Lower leg skin (tissue), 4 donors: ENCODE data around the gene CTBP1. TPM values are rescaled to one million over a fixed set of nuclear protein-coding genes. Genes with fewer than 3 reads are reported as not detected.

Experiments
- DNase-seq, 2 donors: peaks; one replicate each; pipeline ENCODE4 v3.0.0-alpha.2; 2019; ENCODE audit warnings: low spot score in 2 of 2
- H3K4me3 ChIP-seq: fragments of 200-600 bp; sonication (generic); 2 replicates; pipeline ENCODE4 v1.5.1; 2017; ENCODE audit warnings: mild to moderate bottlenecking, low read depth; ENCODE audit not compliant: poor library complexity, severe bottlenecking
- CTCF ChIP-seq, 3 donors: fragments of 450-650 bp; IDR thresholded peaks; one replicate each; pipeline ENCODE4 v1.5.1; 2016; ENCODE audit warnings: antibody characterized with exemption in 3 of 3, mild to moderate bottlenecking in 3 of 3, moderate library complexity in 2 of 3
- POLR2A ChIP-seq, 2 donors: fragments of 450-650 bp; IDR thresholded peaks; one replicate each; pipeline ENCODE4 v1.6.1; 2016 to 2017; ENCODE audit warnings: antibody characterized with exemption in 2 of 2, mild to moderate bottlenecking in 1 of 2, moderate library complexity in 1 of 2
- WGBS, 2 donors: methylation state at CpG; one replicate each; pipeline ENCODE4 v1.1.5; 2018; 5-methylcytosine and 5-hydroxymethylcytosine counted together
- intact Hi-C: fragments of 100-400 bp; cut with DNase I; formaldehyde crosslinking; loops from one replicate; pipeline ENCODE4 v1.15.0; 2023; ENCODE audit warnings: low total_unique reads
- total RNA-seq, 4 donors: library from RNA; depleted of rRNA; stranded (reverse); fragments of >200 nt; gene quantifications; one replicate each; pipeline ENCODE4 v1.1.0, GENCODE V29; 2016

Gene CTBP1
- total RNA-seq, 4 donors from 2014 or later = 124 to 195 (median 148) TPM

- TF ChIP-seq POLR2A (IDR thresholded peaks at IDR 0.05) (no peak), CTCF (IDR thresholded peaks at IDR 0.05) (no peak)
- intact Hi-C loops = no loop called here
- WGBS, 2 donors = 71 to 86% methylated on average over 19 of the region's 20 CpGs
- DNase-seq = peak in 1 of 2 donors; percentile 85
- no peak overlapping the region for H3K4me3 ChIP-seq
Observed at GRCh38 chr4:1174941-1175634, 73.8 kb downstream of the CTBP1 start.

GRCh38 chr4:1172971-1173757 lies 75.8 kb downstream of the CTBP1 start:
- H3K4me3 ChIP-seq = no peak overlapping the region

GRCh38 chr4:1172228-1172851 lies 76.6 kb downstream of the CTBP1 start, which contains the start of gene SPON2:
Gene SPON2 (minus strand): TSS chr4:1172583.
- WGBS, 2 donors = 3 to 5% methylated on average over 19 to 25 of the region's 54 CpGs
- peak within 1 kb of the TSS; percentile 12 for H3K4me3 ChIP-seq
- TF ChIP-seq CTCF (IDR thresholded peaks at IDR 0.05) (no peak), POLR2A (IDR thresholded peaks at IDR 0.05) (no peak)
- intact Hi-C loops = no loop called here
- peak in 1 of 2 donors; percentile 86 for DNase-seq

More at GRCh38 chr4:1172971-1173757, 75.8 kb downstream of the CTBP1 start:
- DNase-seq = peak in 1 of 2 donors; percentile 90
- no peak for TF ChIP-seq CTCF (IDR thresholded peaks at IDR 0.05)
- TF ChIP-seq POLR2A (IDR thresholded peaks at IDR 0.05) = no peak
- intact Hi-C loops = no loop called here
- WGBS, 2 donors = 26 to 30% methylated on average over 16 to 19 of the region's 20 CpGs

- DNase-seq = peak in 1 of 2 donors; percentile 89
- TF ChIP-seq POLR2A (IDR thresholded peaks at IDR 0.05) (no peak), CTCF (IDR thresholded peaks at IDR 0.05) (no peak)
- 3 to 4% methylated on average over 19 to 38 of the region's 88 CpGs for WGBS, 2 donors
- intact Hi-C loops = no loop called here
- H3K4me3 ChIP-seq = peak overlapping the region; percentile 12
Observed at GRCh38 chr4:1171311-1172227, 77.4 kb downstream of the CTBP1 start.

GRCh38 chr4:1170976-1171310 lies 78.0 kb downstream of the CTBP1 start:
- TF ChIP-seq CTCF (IDR thresholded peaks at IDR 0.05) (no peak), POLR2A (IDR thresholded peaks at IDR 0.05) (no peak)
- DNase-seq = peak in 1 of 2 donors; percentile 85
- H3K4me3 ChIP-seq = no peak overlapping the region
- 32 to 54% methylated on average over 9 to 21 of the region's 42 CpGs for WGBS, 2 donors
- intact Hi-C loops = no loop called here
